HG02571 (cell line): ENCODE results near the gene FAM131B.

Experiments
- ATAC-seq: cut with Tn5 transposase; IDR thresholded peaks from one replicate; pipeline ENCODE4 v1.9.1; 2021; ENCODE audit warnings: mild to moderate bottlenecking, moderate library complexity; ENCODE audit not compliant: unreplicated experiment

FAM131B gene

GRCh38 chr7:143383642-143383957 is 21.1 kb upstream of the FAM131B start:
- ATAC-seq: no peak

GRCh38 chr7:143382791-143383641 is 20.5 kb upstream of the FAM131B start:
- no peak for ATAC-seq

- ATAC-seq: no peak
Measured at GRCh38 chr7:143382126-143382790, 19.7 kb upstream of the FAM131B start.

GRCh38 chr7:143381427-143382125 is 19.1 kb upstream of the FAM131B start:
- peak; percentile 9 for ATAC-seq

- peak; percentile 75 for ATAC-seq
Measured at GRCh38 chr7:143380646-143381426, 18.3 kb upstream of the FAM131B start, which contains the start of gene ZYX. TSS of gene ZYX (plus strand) at chr7:143381345. CDS start at chr7:143381572, 227 bp downstream.

GRCh38 chr7:143380260-143380645 is 17.7 kb upstream of the FAM131B start:
- ATAC-seq: peak; percentile 64

GRCh38 chr7:143379611-143380259 is 17.2 kb upstream of the FAM131B start:
- peak; percentile 1 for ATAC-seq

GRCh38 chr7:143376396-143376795 is 13.9 kb upstream of the FAM131B start:
- no peak for ATAC-seq

GRCh38 chr7:143375298-143376034 is 13.0 kb upstream of the FAM131B start:
- no peak for ATAC-seq

GRCh38 chr7:143374561-143374960 is 12.0 kb upstream of the FAM131B start:
- ATAC-seq: no peak

- ATAC-seq: no peak
Measured at GRCh38 chr7:143373255-143373794, 10.8 kb upstream of the FAM131B start.

GRCh38 chr7:143372070-143372469 is 9.6 kb upstream of the FAM131B start:
- ATAC-seq: no peak

GRCh38 chr7:143369678-143370651 is 7.5 kb upstream of the FAM131B start:
- no peak for ATAC-seq

GRCh38 chr7:143368387-143368786 is 5.9 kb upstream of the FAM131B start:
- no peak for ATAC-seq

- no peak for ATAC-seq
Measured at GRCh38 chr7:143367972-143368371, 5.5 kb upstream of the FAM131B start.

- ATAC-seq: no peak
Measured at GRCh38 chr7:143363016-143363937, 764 bp upstream of the FAM131B start.

- ATAC-seq: no peak
Measured at GRCh38 chr7:143361552-143362130, 872 bp downstream of the FAM131B start.
